HUDEP-2 (cell line): ENCODE results near the gene FBXW11.

ENCODE experiments used
- DNase-seq, 76 experiments: peaks; one replicate each; lab custom pipeline; 2025; ENCODE audit not compliant: unreplicated experiment in 76 of 76; lab: John Stamatoyannopoulos, UW

Gene FBXW11

DNA sequence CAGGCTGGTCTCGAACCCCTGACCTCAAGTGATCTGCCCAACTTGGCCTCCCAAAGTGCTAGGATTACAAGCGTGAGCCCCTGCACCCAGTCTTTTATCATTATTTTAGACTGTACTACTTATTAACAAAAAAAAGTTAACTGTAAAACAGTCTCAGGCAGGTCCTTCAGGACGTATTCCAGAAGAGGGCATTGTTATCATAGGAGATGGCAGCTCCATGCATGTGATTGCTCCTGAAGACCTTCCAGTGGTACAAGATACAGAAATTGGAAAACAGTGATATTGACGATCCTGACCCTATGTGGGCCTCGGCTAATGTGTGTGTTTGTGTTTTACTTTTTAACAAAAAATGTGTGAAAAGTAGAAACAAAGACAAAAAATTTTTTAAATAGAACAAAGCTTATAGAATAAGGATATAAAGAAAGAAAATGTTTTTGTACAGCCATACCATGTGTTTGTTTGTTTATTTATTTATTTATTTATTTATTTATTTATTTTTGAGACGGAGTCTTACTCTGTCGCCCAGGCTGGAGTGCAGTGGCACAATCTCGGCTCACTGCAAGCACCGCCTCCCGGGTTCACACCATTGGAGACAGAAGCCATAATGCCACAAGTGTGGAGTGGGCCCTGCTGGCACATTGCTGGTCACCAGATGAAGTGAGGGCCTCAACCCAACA is 13.8 kb upstream of the FBXW11 start:
- DNase-seq = peak in 1 of 76 experiments; percentile 5

DNA sequence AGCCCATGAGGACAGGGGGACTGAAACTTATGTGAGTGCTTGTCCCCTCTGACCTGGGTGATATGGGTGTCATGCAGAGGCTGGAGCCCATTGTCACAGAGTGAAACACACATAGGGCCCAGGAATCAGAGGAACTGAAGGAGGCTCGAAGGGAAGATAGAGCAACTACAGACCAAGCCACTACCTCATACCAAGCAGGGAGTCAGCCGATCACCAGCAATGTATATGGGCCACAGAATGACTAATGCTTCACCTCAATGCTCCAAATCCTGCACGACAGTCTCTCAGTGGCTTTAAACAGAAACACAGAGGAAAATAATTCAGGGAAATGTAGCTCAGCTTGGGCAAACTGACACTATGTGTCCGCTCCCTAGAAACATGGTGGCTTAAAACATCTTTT is 8.9 kb upstream of the FBXW11 start:
- no peak for DNase-seq

GRCh38 chr5:172010278-172010677 is 3.8 kb upstream of the FBXW11 start:
- peak in 14 of 76 experiments; percentile 1 to 40 (median 22) for DNase-seq

DNA sequence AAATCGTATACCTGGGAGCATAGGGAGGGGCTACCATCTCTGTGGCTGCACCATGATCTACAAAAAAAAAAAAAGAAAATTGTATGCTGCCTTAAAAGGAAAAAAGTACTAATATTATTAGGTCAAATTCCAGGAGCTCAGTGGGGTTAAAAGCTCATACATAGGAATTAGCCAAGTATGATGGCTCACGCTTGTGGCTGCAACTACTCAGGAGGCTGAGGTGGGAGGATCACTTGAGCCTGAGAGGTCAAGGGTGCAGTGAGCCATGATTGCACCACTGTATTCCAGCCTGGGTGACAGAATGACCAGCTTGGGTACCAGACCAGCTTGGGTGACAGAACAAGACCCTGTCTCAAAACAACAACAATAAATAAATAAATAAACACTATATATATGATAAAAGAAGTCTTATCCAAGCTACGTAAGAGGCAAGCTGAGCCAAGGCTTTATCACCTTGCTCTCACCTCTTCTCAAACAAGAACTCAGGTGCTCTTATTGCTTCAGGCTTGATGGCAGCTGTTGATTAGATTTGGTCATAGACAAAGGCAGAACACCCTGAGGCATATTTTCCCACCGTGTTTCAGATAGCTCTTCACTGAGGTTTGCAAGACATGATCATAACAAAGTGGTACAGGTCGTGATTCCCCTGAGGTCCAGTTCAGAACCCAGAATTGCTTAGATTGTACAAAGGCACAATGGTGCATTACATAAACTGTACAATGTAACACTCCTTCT is 3.3 kb upstream of the FBXW11 start:
- DNase-seq = no peak

- peak in 69 of 76 experiments; percentile 7 to 89 (median 62) for DNase-seq
Observed at GRCh38 chr5:172008689-172009141, 2.3 kb upstream of the FBXW11 start.

GRCh38 chr5:172008111-172008455 is 1.6 kb upstream of the FBXW11 start:
- DNase-seq = peak in 5 of 76 experiments; percentile 6 to 51 (median 20)

- DNase-seq = peak in 1 of 76 experiments; percentile 42
Observed at GRCh38 chr5:172007175-172008110, 1.0 kb upstream of the FBXW11 start.

GRCh38 chr5:172005708-172006320 is 624 bp downstream of the FBXW11 start:
- DNase-seq = peak in 12 of 76 experiments; percentile 3 to 45 (median 26)

- DNase-seq = peak in 1 of 76 experiments; percentile 25
Observed at GRCh38 chr5:172004824-172005237, 1.6 kb downstream of the FBXW11 start.

DNA sequence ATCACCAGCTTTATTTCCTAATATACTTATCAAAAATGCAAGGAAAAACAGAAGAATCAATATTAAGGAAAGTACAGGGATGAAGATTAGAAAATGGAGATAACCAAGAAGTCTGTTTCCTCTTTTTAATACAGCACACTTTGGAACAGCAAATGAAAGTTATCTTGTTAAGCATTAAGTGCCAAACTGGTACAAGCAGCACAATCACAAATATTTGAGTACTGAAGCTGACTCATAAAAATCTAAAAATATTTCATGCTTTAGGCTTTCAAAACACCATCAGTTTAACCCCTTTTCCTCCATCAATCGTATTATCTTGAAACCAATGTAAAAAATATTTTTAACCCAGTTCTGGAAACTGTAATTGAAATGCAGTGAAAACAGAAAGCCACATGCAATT is 2.7 kb downstream of the FBXW11 start:
- no peak for DNase-seq

- no peak for DNase-seq
Observed at GRCh38 chr5:172002840-172003512, 3.5 kb downstream of the FBXW11 start.

GRCh38 chr5:172002310-172002709 is 4.1 kb downstream of the FBXW11 start:
- DNase-seq = peak in 9 of 76 experiments; percentile 3 to 37 (median 23)

DNA sequence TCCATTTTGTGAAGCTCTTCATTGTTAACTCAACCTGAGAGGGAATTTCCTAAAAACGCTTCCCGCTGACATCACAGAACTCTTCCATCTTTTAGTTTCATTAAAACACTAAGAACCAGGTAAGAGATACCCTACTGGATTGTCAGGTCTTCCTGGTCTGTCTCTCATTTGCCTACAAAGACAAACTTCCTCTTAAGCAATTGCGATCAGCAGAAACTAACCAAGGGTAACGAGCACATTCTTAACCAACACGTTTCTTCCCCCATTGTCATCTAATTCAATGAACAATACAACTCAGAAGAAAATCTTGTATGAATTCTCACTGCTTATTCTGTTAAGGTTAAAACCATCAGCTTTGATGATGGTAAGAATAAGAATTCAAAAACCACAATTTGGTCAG is 6.6 kb downstream of the FBXW11 start:
- DNase-seq = no peak

GRCh38 chr5:171999100-171999499 is 7.3 kb downstream of the FBXW11 start:
- DNase-seq = no peak

GRCh38 chr5:171997011-171997410 is 9.4 kb downstream of the FBXW11 start:
- DNase-seq = no peak

- no peak for DNase-seq
Observed at GRCh38 chr5:171992813-171993212, 13.6 kb downstream of the FBXW11 start.

GRCh38 chr5:171992305-171992704 is 14.1 kb downstream of the FBXW11 start:
- no peak for DNase-seq

DNA sequence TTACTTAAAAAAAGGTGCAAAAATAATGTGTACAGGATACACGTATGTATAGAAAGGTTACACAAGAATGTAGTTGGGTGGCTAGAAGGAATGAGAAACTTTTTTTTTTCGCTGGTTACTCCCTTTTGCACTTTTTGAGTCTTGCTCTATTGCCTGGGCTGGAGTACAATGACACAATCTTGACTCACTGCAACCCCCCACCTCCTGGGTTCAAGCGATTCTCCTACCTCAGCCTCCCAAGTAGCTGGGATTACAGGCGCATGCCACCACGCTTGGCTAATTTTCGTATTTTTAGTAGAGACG is 15.8 kb downstream of the FBXW11 start:
- no peak for DNase-seq

DNA sequence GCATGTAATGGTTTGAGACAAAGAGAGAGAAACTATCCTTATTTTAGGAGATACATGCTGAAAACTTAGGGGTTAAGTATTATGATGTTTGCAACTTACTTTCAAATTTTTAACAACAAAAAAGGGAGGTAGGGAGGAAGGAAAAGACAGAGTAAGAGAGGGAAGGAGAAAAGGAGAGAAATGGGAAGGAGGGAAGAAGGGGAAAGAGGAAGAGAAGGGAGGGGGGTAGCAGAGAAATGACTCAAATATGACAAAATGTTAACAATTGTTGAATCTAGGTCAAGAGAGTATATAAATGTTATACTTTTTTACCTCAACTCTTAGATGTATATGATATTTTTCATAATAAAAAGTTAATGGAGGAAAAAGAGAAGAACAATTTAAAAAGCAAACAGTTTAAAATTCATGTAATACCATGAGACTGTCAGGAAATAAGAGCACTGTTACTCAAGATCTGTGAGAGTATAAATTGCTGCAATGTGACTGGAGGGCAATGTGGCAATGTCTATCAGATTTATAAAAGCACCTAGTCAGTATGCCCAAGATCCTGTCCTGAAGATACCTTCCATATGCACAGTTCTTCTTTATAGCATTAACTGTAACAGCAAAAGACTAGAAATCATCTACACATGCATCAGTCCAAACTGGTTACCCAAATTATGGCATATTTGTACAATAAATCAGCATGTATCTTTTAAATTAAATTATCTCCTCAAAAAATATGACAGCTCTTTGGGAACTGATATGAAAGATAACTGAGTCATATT is 16.3 kb downstream of the FBXW11 start:
- no peak for DNase-seq
